ENCODE measurements around the gene BAIAP2. TPM values are rescaled to one million over a fixed set of nuclear protein-coding genes. Genes with fewer than 3 reads are reported as not detected.

Gene BAIAP2
- total and polyA plus RNA-seq, 2 of the 13 experiments (the other 11 are each of a cell fraction or from before 2014, with no cell fraction given) = 22.5 to 24.0 TPM

- TF ChIP-seq ZNF816 (CRISPR knock-in tag; IDR thresholded peaks at IDR 0.05; ENCODE audit: borderline replicate concordance) (no peak), ZGPAT (CRISPR knock-in tag; IDR thresholded peaks at IDR 0.05) (peak; percentile 48; the same call in 1 of the 2 replicates), ZNF746 (CRISPR knock-in tag; IDR thresholded peaks at IDR 0.05) (no peak), CHD4 (IDR thresholded peaks at IDR 0.05; ENCODE audit: borderline replicate concordance, low read length) (no peak), IKZF4 (CRISPR knock-in tag; IDR thresholded peaks at IDR 0.05; ENCODE audit: borderline replicate concordance, low read depth, not compliant biosample characterization) (peak; percentile 28), AHDC1 (CRISPR knock-in tag; IDR thresholded peaks at IDR 0.05; ENCODE audit: borderline replicate concordance) (no peak), AGO2 (optimal IDR thresholded peaks at IDR 0.05; ENCODE audit: low read depth, low read length) (peak; percentile 44), POLR2G (IDR thresholded peaks at IDR 0.05; ENCODE audit: low read depth, low read length) (no peak), HOXA3 (CRISPR knock-in tag; IDR thresholded peaks at IDR 0.05) (0 out of 2 replicates have a peak, but pooled peaks have one; percentile 13), ZFP90 (CRISPR knock-in tag; IDR thresholded peaks at IDR 0.05; ENCODE audit: borderline replicate concordance) (no peak), KAT2B (IDR thresholded peaks at IDR 0.05; ENCODE audit: borderline replicate concordance, low read depth, low read length) (no peak), ZNF674 (CRISPR knock-in tag; IDR thresholded peaks at IDR 0.05; ENCODE audit: low read depth) (no peak), GABPB1 (CRISPR knock-in tag; IDR thresholded peaks at IDR 0.05) (0 out of 2 replicates have a peak, but pooled peaks have one; percentile 10), DBP (CRISPR knock-in tag; IDR thresholded peaks at IDR 0.05; ENCODE audit: not compliant biosample characterization) (no peak), ZNF280D (CRISPR knock-in tag; IDR thresholded peaks at IDR 0.05) (peak; percentile 24; the same call in 1 of the 2 replicates), YY1 (IDR thresholded peaks at IDR 0.05; ENCODE audit: insufficient read depth, insufficient replicate concordance, low read depth, low read length) (peak; percentile 38), NR2C2 (CRISPR knock-in tag; IDR thresholded peaks at IDR 0.05; ENCODE audit: borderline replicate concordance) (no peak)
Observed at GRCh38 chr17:81000631-81001357, 34.2 kb upstream of the BAIAP2 start (continued).
